HEK293 (cell line): ENCODE measurements around the gene TMEM171.

ENCODE experiments used
- BCL11B ChIP-seq: fragments of 450-650 bp; formaldehyde crosslinking; IDR thresholded peaks from 2 replicates; pipeline ENCODE4 v1.5.1; 2016; ENCODE audit warnings: low read depth, missing biosample characterization, missing genetic modification characterization
- BCL6B ChIP-seq: fragments of 450-650 bp; formaldehyde crosslinking; IDR thresholded peaks from 2 replicates; pipeline ENCODE4 v1.5.1; 2017; ENCODE audit warnings: missing biosample characterization, missing genetic modification characterization
- GLI4 ChIP-seq: fragments of 450-650 bp; formaldehyde crosslinking; IDR thresholded peaks from 2 replicates; pipeline ENCODE4 v1.5.1; 2016; ENCODE audit warnings: missing biosample characterization, missing genetic modification characterization
- HOXD13 ChIP-seq: sonication (generic); formaldehyde crosslinking; IDR thresholded peaks from 2 replicates; pipeline ENCODE4 v1.8.0; 2022; ENCODE audit warnings: missing genetic modification reagents, borderline replicate concordance
- PRDM4 ChIP-seq: fragments of 450-650 bp; formaldehyde crosslinking; IDR thresholded peaks from 2 replicates; pipeline ENCODE4 v1.5.1; 2017; ENCODE audit warnings: missing biosample characterization, missing genetic modification characterization
- REPIN1 ChIP-seq: fragments of 450-650 bp; formaldehyde crosslinking; IDR thresholded peaks from 2 replicates; pipeline ENCODE4 v1.5.1; 2017; ENCODE audit warnings: missing biosample characterization, missing genetic modification characterization, low read depth
- SALL2 ChIP-seq: fragments of 450-650 bp; formaldehyde crosslinking; IDR thresholded peaks from 2 replicates; pipeline ENCODE4 v1.5.0; 2017; ENCODE audit warnings: missing biosample characterization, mild to moderate bottlenecking, missing genetic modification characterization, borderline replicate concordance
- SCRT2 ChIP-seq: fragments of 450-650 bp; formaldehyde crosslinking; IDR thresholded peaks from 2 replicates; pipeline ENCODE4 v1.5.1; 2016; ENCODE audit warnings: missing biosample characterization, missing genetic modification characterization
- SETDB1 ChIP-seq: IDR thresholded peaks from one replicate; pipeline ENCODE4 v1.6.1; 2017; ENCODE audit warnings: mild to moderate bottlenecking, low read length, moderate library complexity, mixed read lengths; ENCODE audit not compliant: insufficient read length
- ZBTB11 ChIP-seq: fragments of 450-650 bp; formaldehyde crosslinking; conservative IDR thresholded peaks from 2 replicates; pipeline ENCODE4 v1.5.1; 2016; ENCODE audit warnings: low read depth, missing biosample characterization, missing genetic modification characterization
- ZBTB17 ChIP-seq: fragments of 450-650 bp; formaldehyde crosslinking; IDR thresholded peaks from 2 replicates; pipeline ENCODE4 v1.5.1; 2016; ENCODE audit warnings: missing biosample characterization, missing genetic modification characterization
- ZBTB21 ChIP-seq: fragments of 450-650 bp; formaldehyde crosslinking; IDR thresholded peaks from 2 replicates; pipeline ENCODE4 v1.5.1; 2017; ENCODE audit warnings: missing biosample characterization, missing genetic modification characterization
- ZFP3 ChIP-seq: fragments of 450-650 bp; formaldehyde crosslinking; IDR thresholded peaks from 2 replicates; pipeline ENCODE4 v1.5.1; 2016; ENCODE audit warnings: low read depth, missing biosample characterization, missing genetic modification characterization
- ZIC2 ChIP-seq: fragments of 450-650 bp; formaldehyde crosslinking; IDR thresholded peaks from 2 replicates; pipeline ENCODE4 v1.5.1; 2016; ENCODE audit warnings: missing biosample characterization, missing genetic modification characterization
- ZNF112 ChIP-seq: fragments of 450-650 bp; formaldehyde crosslinking; IDR thresholded peaks from 2 replicates; pipeline ENCODE4 v1.5.0; 2017; ENCODE audit warnings: missing biosample characterization, missing genetic modification characterization
- ZNF132 ChIP-seq: fragments of 450-650 bp; formaldehyde crosslinking; IDR thresholded peaks from 2 replicates; pipeline ENCODE4 v1.5.1; 2017; ENCODE audit warnings: missing biosample characterization, missing genetic modification characterization, borderline replicate concordance
- ZNF148 ChIP-seq: fragments of 450-650 bp; formaldehyde crosslinking; IDR thresholded peaks from 2 replicates; pipeline ENCODE4 v1.5.0; 2017; ENCODE audit warnings: missing biosample characterization, missing genetic modification characterization, borderline replicate concordance
- ZNF311 ChIP-seq: fragments of 450-650 bp; formaldehyde crosslinking; IDR thresholded peaks from 2 replicates; pipeline ENCODE4 v1.5.1; 2017; ENCODE audit warnings: missing biosample characterization, missing genetic modification characterization, borderline replicate concordance
- ZNF324 ChIP-seq: fragments of 450-650 bp; formaldehyde crosslinking; IDR thresholded peaks from 2 replicates; pipeline ENCODE4 v1.5.1; 2016; ENCODE audit warnings: missing biosample characterization, missing genetic modification characterization
- ZNF366 ChIP-seq: fragments of 450-650 bp; formaldehyde crosslinking; conservative IDR thresholded peaks from 2 replicates; pipeline ENCODE4 v1.5.1; 2016; ENCODE audit warnings: missing biosample characterization, missing genetic modification characterization
- ZNF404 ChIP-seq: fragments of 450-650 bp; formaldehyde crosslinking; IDR thresholded peaks from 2 replicates; pipeline ENCODE4 v1.5.1; 2017; ENCODE audit warnings: missing biosample characterization, missing genetic modification characterization
- ZNF473 ChIP-seq: fragments of 450-650 bp; formaldehyde crosslinking; IDR thresholded peaks from 2 replicates; pipeline ENCODE4 v1.5.1; 2017; ENCODE audit warnings: missing biosample characterization, missing genetic modification characterization
- ZNF529 ChIP-seq: fragments of 450-650 bp; formaldehyde crosslinking; IDR thresholded peaks from 2 replicates; pipeline ENCODE4 v1.5.1; 2017; ENCODE audit warnings: missing genetic modification characterization, missing biosample characterization; ENCODE audit not compliant: insufficient replicate concordance
- ZNF555 ChIP-seq: fragments of 450-650 bp; formaldehyde crosslinking; conservative IDR thresholded peaks from 2 replicates; pipeline ENCODE4 v1.5.1; 2017; ENCODE audit warnings: missing biosample characterization, mild to moderate bottlenecking, missing genetic modification characterization, inconsistent platforms
- ZNF610 ChIP-seq: fragments of 450-650 bp; formaldehyde crosslinking; IDR thresholded peaks from 2 replicates; pipeline ENCODE4 v1.5.1; 2016; ENCODE audit warnings: missing biosample characterization, missing genetic modification characterization, borderline replicate concordance
- ZNF629 ChIP-seq: fragments of 450-650 bp; formaldehyde crosslinking; IDR thresholded peaks from 2 replicates; pipeline ENCODE4 v1.5.1; 2017; ENCODE audit warnings: missing biosample characterization, missing genetic modification characterization
- ZNF747 ChIP-seq: fragments of 450-650 bp; formaldehyde crosslinking; IDR thresholded peaks from 2 replicates; pipeline ENCODE4 v1.5.1; 2016; ENCODE audit warnings: missing biosample characterization, missing genetic modification characterization
- ZSCAN18 ChIP-seq: fragments of 450-650 bp; formaldehyde crosslinking; IDR thresholded peaks from 2 replicates; pipeline ENCODE4 v1.5.1; 2016; ENCODE audit warnings: missing biosample characterization, missing genetic modification characterization
- ZSCAN5A ChIP-seq: fragments of 450-650 bp; formaldehyde crosslinking; IDR thresholded peaks from 2 replicates; pipeline ENCODE4 v1.5.1; 2016; ENCODE audit warnings: missing biosample characterization, missing genetic modification characterization

TMEM171 gene

GRCh38 chr5:73103870-73104299 lies 16.5 kb upstream of the TMEM171 start (continued):
- TF ChIP-seq ZSCAN5A (no peak), ZNF555 (tag by site-specific recombination) (no peak), ZNF529 (tag by site-specific recombination) (no peak), ZNF629 (no peak), ZBTB21 (tag by site-specific recombination) (no peak), SETDB1 (no peak), REPIN1 (tag by site-specific recombination) (no peak), BCL6B (tag by site-specific recombination) (peak; percentile 49; the same call in 1 of the 2 replicates), ZNF311 (tag by site-specific recombination) (no peak), ZNF473 (no peak), SCRT2 (tag by site-specific recombination) (no peak; the same call in 1 of the 2 replicates), ZNF404 (tag by site-specific recombination) (no peak), ZFP3 (tag by site-specific recombination) (no peak), ZNF747 (tag by site-specific recombination) (no peak), PRDM4 (tag by site-specific recombination) (no peak), GLI4 (no peak), ZNF366 (tag by site-specific recombination) (0 out of 2 replicates have a peak, but pooled peaks have one; percentile 21), ZNF132 (tag by site-specific recombination) (no peak), HOXD13 (no peak), ZBTB17 (no peak), ZBTB11 (no peak), ZNF148 (tag by site-specific recombination) (no peak), SALL2 (tag by site-specific recombination) (no peak), ZNF610 (tag by site-specific recombination) (no peak), BCL11B (tag by site-specific recombination) (no peak), ZNF324 (tag by site-specific recombination) (no peak), ZIC2 (tag by site-specific recombination) (no peak), ZNF112 (tag by site-specific recombination) (no peak), ZSCAN18 (tag by site-specific recombination) (no peak)
